Heart right ventricle (tissue), 16 donors: ENCODE measurements around the gene NBL1. TPM values are rescaled to one million over a fixed set of nuclear protein-coding genes. Genes with fewer than 3 reads are reported as not detected.

Experiments used
- ATAC-seq, 8 donors: fragments of 200-7000 bp; cut with Tn5 transposase; one replicate each; pipeline ENCODE4 v1.9.1; 2020; ENCODE audit warnings: mild to moderate bottlenecking in 8 of 8, moderate library complexity in 8 of 8, moderate number of reproducible peaks in 1 of 8
- DNase-seq, 2 donors: peaks; one replicate each; pipeline ENCODE4 v3.0.0-alpha.2; 2020
- H3K27ac ChIP-seq, 10 donors: fragments of 200-600 bp; sonication (generic) in 2 of 10; one replicate each; pipeline versions ENCODE4 v1.5.0 to v1.8.0; 2020 to 2022; ENCODE audit warnings: mild to moderate bottlenecking in 3 of 10
- H3K27me3 ChIP-seq, 7 donors: fragments of 200-600 bp; one replicate each; pipeline ENCODE4 v1.8.0; 2021 to 2022; ENCODE audit warnings: mild to moderate bottlenecking in 2 of 7
- H3K36me3 ChIP-seq, 9 donors: fragments of 200-600 bp; sonication (generic) in 1 of 9; one replicate each; pipeline versions ENCODE4 v1.5.0 to v1.8.0; 2020 to 2022; ENCODE audit warnings: mild to moderate bottlenecking in 2 of 9
- H3K4me1 ChIP-seq, 9 donors: fragments of 200-600 bp; sonication (generic) in 1 of 9; one replicate each; pipeline versions ENCODE4 v1.5.0 to v1.8.0; 2020 to 2022; ENCODE audit warnings: mild to moderate bottlenecking in 4 of 9
- H3K4me3 ChIP-seq, 10 donors: fragments of 200-600 bp; sonication (generic) in 2 of 10; one replicate each; pipeline versions ENCODE4 v1.5.0 to v1.8.0; 2020 to 2022; ENCODE audit warnings: mild to moderate bottlenecking in 7 of 10, moderate library complexity in 2 of 10
- H3K9me3 ChIP-seq, 11 donors: fragments of 200-600 bp in 10 of 11; sonication (generic) in 2 of 11; one replicate each; pipeline versions ENCODE4 v1.5.0 to v1.8.0; 2013 to 2022; ENCODE audit warnings: mild to moderate bottlenecking in 2 of 11, control low read depth in 1 of 11, moderate library complexity in 1 of 11
- CTCF ChIP-seq, 9 donors: fragments of 200-600 bp; sonication (generic) in 2 of 9; IDR thresholded peaks; one replicate each; pipeline versions ENCODE4 v1.5.0 to v1.8.0; 2021 to 2022; ENCODE audit warnings: antibody characterized with exemption in 9 of 9, mild to moderate bottlenecking in 5 of 9, moderate library complexity in 1 of 9
- WGBS, 2 donors: extraction: QIAGEN DNeasy Blood & Tissue Kit; methylation state at CpG; one replicate each; pipeline ENCODE4 v1.1.7; 2013; ENCODE audit warnings: inconsistent platforms in 1 of 2; 5-methylcytosine and 5-hydroxymethylcytosine counted together
- intact Hi-C, 10 donors: fragments of 100-400 bp; cut with DNase I; formaldehyde crosslinking; loops; one replicate each; pipeline versions ENCODE4 v1.11.1 to v1.14.2; 2022
- polyA plus RNA-seq, 2 donors: library from polyadenylated mRNA; stranded (reverse); fragments of 200-250 nt; gene quantifications; one replicate each; pipeline ENCODE4 v1.2.3, GENCODE V29; 2013
- total RNA-seq, 10 donors: library from RNA; stranded (reverse); fragmentation: NEBNext Ultra II Directional in 3 of 10; extraction: Animal tissue kit (Norgen Biotek cat#: 25700) in 3 of 10; gene quantifications; one replicate each; pipeline versions ENCODE4 v1.2.1 to v1.2.4, GENCODE V29; 2021 to 2023
- donor health status: Arrhythmogenic right ventricular cardiomyopathy.
- donor health status: ischemic (EF 13 %, LVEDD 7.1; RV severe dilation, severe dysfunction).
- donor health status: healthy with polysubstance abuse.
- donor health status: DM: no; HTN: yes; CAD: no.
- donor health status: DM: no; HTN: no; CAD: no.
- donor health status: ischemic (EF 25% LVEDD 6.9; RV normal size, moderate dysfunction).
- donor health status: ischemic (EF 25% LVEDD 5.7; RV mildly dilated, moderate dysfunction).
- donor health status: healthy.
- donor health status: DM: yes; HTN: yes; CAD: no.
- donor health status: Ischemic cardiomyopathy.
- donor health status: ischemic (EF 35%, LVEDD 5.7; RV mildly dilated, moderate dysfunction).
- donor health status: nonischemic (EF 11% LVEDD 7.7; RV severe dilation, severe dysfunction).
- donor health status: DM: yes; HTN: yes; CAD: no.
- donor health status: PGD.
- donor health status: ischemic (EF 29% LVEDD 5.4; RV normal size, mild dysfunction).
- donor health status: nonischemic (EF 23%, LVEDD 6.1; RV moderate dilation, normal function).

Gene NBL1
- total and polyA plus RNA-seq, 12 donors: 18.5 to 48.7 (median 38.3) TPM

DNA sequence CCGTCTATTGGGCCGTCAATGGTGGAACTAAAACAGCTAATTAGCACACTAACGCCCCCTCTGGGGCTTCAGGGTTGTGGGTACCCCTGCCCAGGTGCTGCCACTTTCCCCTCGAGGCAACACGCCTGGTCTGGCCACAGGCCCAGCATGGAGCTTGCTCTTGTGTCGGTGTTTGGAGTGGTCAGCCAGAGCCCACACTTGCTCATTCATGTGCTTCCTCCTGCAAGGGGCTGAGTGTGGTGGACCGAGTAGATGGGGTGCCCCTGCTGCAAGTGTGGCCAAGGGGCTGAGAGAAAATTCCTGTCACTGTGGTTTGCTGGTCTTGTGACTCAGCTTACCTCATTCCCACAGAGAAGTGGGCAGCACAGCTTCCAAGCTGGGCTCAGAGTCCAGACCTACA, 46.2 kb downstream of the NBL1 start:
- H3K4me3 ChIP-seq: no peak overlapping the region
- intact Hi-C loops: no loop called here
- peaks cover 0 to 13% (median 9%) of the 10 kb centered on the region in 9 donors for H3K4me1 ChIP-seq
- DNase-seq (no peak), ATAC-seq (no peak)
- no peak for TF ChIP-seq CTCF (IDR thresholded peaks at IDR 0.05)
- no peaks in the 10 kb centered on the region for H3K27me3 ChIP-seq
- H3K9me3 ChIP-seq: peaks cover 0 to 13% (median 0%) of the 10 kb centered on the region in 11 donors
- no peak overlapping the region for H3K27ac ChIP-seq
- peaks cover 0 to 48% (median 0%) of the 10 kb centered on the region in 9 donors for H3K36me3 ChIP-seq
- 90 to 91% methylated on average over 7 of the region's 7 CpGs for WGBS, 2 donors

- Histone ChIP-seq H3K9me3 (peaks cover 0 to 8% (median 0%) of the 10 kb centered on the region in 11 donors), H3K27ac (no peak overlapping the region), H3K4me3 (no peak overlapping the region), H3K36me3 (peaks cover 0 to 51% (median 0%) of the 10 kb centered on the region in 9 donors), H3K27me3 (no peaks in the 10 kb centered on the region), H3K4me1 (peaks cover 0 to 5% (median 4%) of the 10 kb centered on the region in 9 donors)
- no peak for ATAC-seq
- 88 to 89% methylated on average over 14 of the region's 14 CpGs for WGBS, 2 donors
- intact Hi-C loops: no loop called here
- DNase-seq: no peak
- no peak for TF ChIP-seq CTCF (IDR thresholded peaks at IDR 0.05)
Observed at GRCh38 chr1:19694298-19694697, 50.2 kb downstream of the NBL1 start.

DNA sequence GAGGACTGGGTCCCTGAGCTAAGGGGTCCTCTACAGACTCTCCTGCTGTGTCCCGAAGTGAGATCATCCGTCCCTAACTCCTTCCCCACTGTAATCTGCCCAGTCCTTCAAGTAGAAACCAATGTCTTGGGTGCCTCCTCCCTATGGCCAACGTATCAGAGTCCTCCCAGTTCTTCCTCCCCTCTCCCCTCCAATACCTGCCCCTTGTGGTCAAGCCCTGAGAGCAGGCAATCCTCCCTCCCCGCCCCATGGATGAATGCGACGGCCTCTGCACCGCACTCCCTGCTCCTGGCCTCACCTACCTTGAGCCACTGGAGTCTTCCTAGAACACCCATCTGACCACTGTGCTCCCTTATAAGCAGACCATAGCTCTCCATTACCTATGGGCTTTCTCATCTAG, 51.7 kb downstream of the NBL1 start:
- no peak for DNase-seq
- WGBS, 2 donors: 84 to 91% methylated on average over 7 of the region's 7 CpGs
- Histone ChIP-seq H3K36me3 (peaks cover 0 to 62% (median 0%) of the 10 kb centered on the region in 9 donors), H3K4me3 (no peak overlapping the region), H3K27ac (no peak overlapping the region), H3K9me3 (no peaks in the 10 kb centered on the region), H3K4me1 (no peaks in the 10 kb centered on the region), H3K27me3 (no peaks in the 10 kb centered on the region)
- intact Hi-C loops: no loop called here
- ATAC-seq: peak in 1 of 8 donors; percentile 14
- TF ChIP-seq CTCF (IDR thresholded peaks at IDR 0.05): no peak

DNA sequence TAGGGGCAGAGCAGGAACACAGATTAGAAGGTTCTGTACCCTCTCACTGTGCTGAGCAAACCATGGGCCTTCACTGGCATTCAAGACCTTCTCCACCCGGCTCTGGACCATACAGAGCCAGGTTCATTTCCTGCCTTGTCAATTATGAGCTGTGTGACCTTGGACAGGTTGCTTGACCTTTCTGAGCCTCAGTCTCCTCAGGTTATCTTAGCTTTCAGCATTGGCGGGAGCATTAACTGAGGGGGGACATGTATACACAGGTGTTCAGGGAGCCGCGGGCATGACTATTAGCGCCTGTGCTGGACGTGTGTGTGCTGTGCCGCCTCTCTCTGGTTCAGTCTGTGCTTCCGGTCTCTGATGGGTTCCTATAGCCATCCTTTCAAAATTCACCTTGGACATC, 52.7 kb downstream of the NBL1 start:
- Histone ChIP-seq H3K4me1 (no peaks in the 10 kb centered on the region), H3K27me3 (no peaks in the 10 kb centered on the region), H3K9me3 (no peaks in the 10 kb centered on the region), H3K4me3 (no peak overlapping the region), H3K36me3 (peaks cover 0 to 53% (median 0%) of the 10 kb centered on the region in 9 donors), H3K27ac (no peak overlapping the region)
- ATAC-seq: no peak
- WGBS, 2 donors: 94 to 95% methylated on average over 8 of the region's 8 CpGs
- DNase-seq: no peak
- no peak for TF ChIP-seq CTCF (IDR thresholded peaks at IDR 0.05)
- intact Hi-C loops: no loop called here
